H9 (cell line): ENCODE data around the gene PRUNE2. TPM values are rescaled to one million over a fixed set of nuclear protein-coding genes. Genes with fewer than 3 reads are reported as not detected.
A peak's percentile ranks its signal among the peaks of the same experiment; 100 is the strongest.

Experiments used
- DNase-seq: peaks from one replicate; pipeline ENCODE4 v3.0.0-alpha.2; 2017
- H2AFZ ChIP-seq: one replicate; pipeline ENCODE4 v1.6.1; 2013; ENCODE audit warnings: mild to moderate bottlenecking, low read length, control low read depth, moderate library complexity
- H2AK5ac ChIP-seq: 2 replicates; pipeline ENCODE4 v1.6.1; 2013; ENCODE audit warnings: low read length, control low read depth, mixed read lengths; ENCODE audit not compliant: insufficient read length
- H2BK120ac ChIP-seq: one replicate; pipeline ENCODE4 v1.6.1; 2013; ENCODE audit warnings: low read depth, mild to moderate bottlenecking, low read length, control low read depth, inconsistent platforms; ENCODE audit not compliant: poor library complexity, severe bottlenecking
- H2BK12ac ChIP-seq: 2 replicates; pipeline ENCODE4 v1.6.1; 2013; ENCODE audit warnings: low read length, control low read depth, mixed read lengths, low read depth; ENCODE audit not compliant: insufficient read length
- H2BK15ac ChIP-seq: 2 replicates; pipeline ENCODE4 v1.6.1; 2013; ENCODE audit warnings: low read depth, low read length, control low read depth
- H2BK20ac ChIP-seq: one replicate; pipeline ENCODE4 v1.6.1; 2013; ENCODE audit warnings: low read depth, mild to moderate bottlenecking, low read length, control low read depth, inconsistent platforms; ENCODE audit not compliant: poor library complexity, severe bottlenecking
- H2BK5ac ChIP-seq: 2 replicates; pipeline ENCODE4 v1.6.1; 2013; ENCODE audit warnings: low read length, control low read depth, mixed read lengths; ENCODE audit not compliant: insufficient read length
- H3K14ac ChIP-seq: 2 replicates; pipeline ENCODE4 v1.6.1; 2013; ENCODE audit warnings: low read length, control low read depth; ENCODE audit not compliant: insufficient read depth
- H3K18ac ChIP-seq: 2 replicates; pipeline ENCODE4 v1.6.1; 2013; ENCODE audit warnings: low read depth, mild to moderate bottlenecking, mixed read lengths, low read length, control low read depth; ENCODE audit not compliant: insufficient read length
- H3K23ac ChIP-seq: 2 replicates; pipeline ENCODE4 v1.6.1; 2013; ENCODE audit warnings: low read length, control low read depth, mixed read lengths, low read depth; ENCODE audit not compliant: insufficient read length
- H3K23me2 ChIP-seq: 2 replicates; pipeline ENCODE4 v1.6.1; 2013; ENCODE audit warnings: low read depth, mild to moderate bottlenecking, mixed read lengths, low read length, control low read depth; ENCODE audit not compliant: insufficient read length, poor library complexity, severe bottlenecking
- H3K27ac ChIP-seq: 2 replicates; pipeline ENCODE4 v1.5.1; 2013; ENCODE audit warnings: low read length, control low read depth, mixed read lengths, low read depth; ENCODE audit not compliant: insufficient read length
- H3K27me3 ChIP-seq: 2 replicates; pipeline ENCODE4 v1.6.1; 2013; ENCODE audit warnings: low read length, control low read depth, inconsistent platforms; ENCODE audit not compliant: insufficient read depth
- H3K4ac ChIP-seq: 2 replicates; pipeline ENCODE4 v1.6.1; 2013; ENCODE audit warnings: low read depth, mild to moderate bottlenecking, control low read depth, inconsistent platforms, low read length, moderate library complexity
- H3K4me1 ChIP-seq: 2 replicates; pipeline ENCODE4 v1.6.1; 2013; ENCODE audit warnings: low read length, control low read depth, inconsistent platforms; ENCODE audit not compliant: insufficient read depth
- H3K4me2 ChIP-seq: 2 replicates; pipeline ENCODE4 v1.6.1; 2013; ENCODE audit warnings: low read length, control low read depth, mixed read lengths; ENCODE audit not compliant: insufficient read length, insufficient read depth
- H3K56ac ChIP-seq: 2 replicates; pipeline ENCODE4 v1.6.1; 2013; ENCODE audit warnings: low read depth, mild to moderate bottlenecking, mixed read lengths, low read length, control low read depth; ENCODE audit not compliant: insufficient read length
- H3K79me1 ChIP-seq: 2 replicates; pipeline ENCODE4 v1.6.1; 2013; ENCODE audit warnings: low read depth, mild to moderate bottlenecking, moderate library complexity, low read length, control low read depth, inconsistent platforms; ENCODE audit not compliant: insufficient read depth, poor library complexity, severe bottlenecking
- H3K79me2 ChIP-seq: 2 replicates; pipeline ENCODE4 v1.6.1; 2013; ENCODE audit warnings: low read length, control low read depth, inconsistent platforms; ENCODE audit not compliant: insufficient read depth
- H3K9ac ChIP-seq: 2 replicates; pipeline ENCODE4 v1.6.1; 2013; ENCODE audit warnings: low read length, control low read depth, mixed read lengths; ENCODE audit not compliant: insufficient read length; ENCODE audit errors: extremely low read depth
- H3K9me3 ChIP-seq: one replicate; pipeline ENCODE4 v1.6.1; 2013; ENCODE audit warnings: low read depth, low read length, inconsistent platforms; ENCODE audit not compliant: control insufficient read depth
- H3T11ph ChIP-seq: one replicate; pipeline ENCODE4 v1.6.1; 2013; ENCODE audit warnings: mild to moderate bottlenecking, low read length, control low read depth, inconsistent platforms
- H4K20me1 ChIP-seq: one replicate; pipeline ENCODE4 v1.6.1; 2013; ENCODE audit not compliant: control insufficient read depth, insufficient read length, insufficient read depth
- H4K5ac ChIP-seq: 2 replicates; pipeline ENCODE4 v1.6.1; 2013; ENCODE audit warnings: low read depth, mild to moderate bottlenecking, mixed read lengths, low read length, control low read depth; ENCODE audit not compliant: insufficient read length
- H4K8ac ChIP-seq: replicated peaks from 2 replicates; pipeline ENCODE4 v1.6.1; 2013; ENCODE audit warnings: low read length, control low read depth, mixed read lengths, low read depth; ENCODE audit not compliant: insufficient read length
- H4K91ac ChIP-seq: 2 replicates; pipeline ENCODE4 v1.6.1; 2013; ENCODE audit warnings: low read depth, mild to moderate bottlenecking, moderate library complexity, mixed read lengths, low read length, control low read depth; ENCODE audit not compliant: insufficient read length
- H3K27ac Mint-ChIP-seq, 3 experiments: 2 replicates in 2 of 3; 3 replicates in 1 of 3; pipeline ENCODE4 v1.8.0; 2020 to 2021; ENCODE audit warnings: mixed read lengths in 3 of 3, mild to moderate bottlenecking in 1 of 3, moderate library complexity in 1 of 3
- H3K27me3 Mint-ChIP-seq: 2 replicates; pipeline ENCODE4 v1.8.0; 2021; ENCODE audit warnings: low read depth, mild to moderate bottlenecking, moderate library complexity, mixed read lengths
- H3K36me3 Mint-ChIP-seq, 3 experiments: 2 replicates in 2 of 3; 3 replicates in 1 of 3; pipeline ENCODE4 v1.8.0; 2020 to 2021; ENCODE audit warnings: low read depth in 3 of 3, mixed read lengths in 3 of 3; ENCODE audit not compliant: insufficient read depth in 1 of 3
- H3K4me1 Mint-ChIP-seq, 2 experiments: 2 replicates each; pipeline ENCODE4 v1.8.0; 2020; ENCODE audit warnings: mixed read lengths in 2 of 2
- H3K4me3 Mint-ChIP-seq, 2 experiments: 2 replicates in 1 of 2; 3 replicates in 1 of 2; pipeline ENCODE4 v1.8.0; 2020 to 2021; ENCODE audit warnings: mild to moderate bottlenecking in 2 of 2, mixed read lengths in 2 of 2, moderate library complexity in 1 of 2
- H3K9me3 Mint-ChIP-seq, 2 experiments: 2 replicates in 1 of 2; 3 replicates in 1 of 2; pipeline ENCODE4 v1.8.0; 2020; ENCODE audit warnings: mild to moderate bottlenecking in 2 of 2, mixed read lengths in 2 of 2, moderate library complexity in 1 of 2
- CTCF ChIP-seq: fragments of 200-600 bp; sonication (generic); conservative IDR thresholded peaks from 3 replicates; pipeline ENCODE4 v1.8.0; 2021; ENCODE audit warnings: antibody characterized with exemption, mild to moderate bottlenecking
- WGBS: extraction: QIAGEN DNeasy Blood & Tissue Kit; methylation state at CpG from one replicate; pipeline ENCODE4 v1.1.7; 2013; ENCODE audit warnings: missing lambda C conversion rate, low lambda C conversion rate, mixed read lengths; ENCODE audit not compliant: insufficient read length; ENCODE audit errors: extremely low coverage; 5-methylcytosine and 5-hydroxymethylcytosine counted together
- total RNA-seq: library from RNA; stranded (reverse); gene quantifications from 2 replicates; pipeline ENCODE4 v1.2.1, GENCODE V29; 2021

The PRUNE2 gene
- total RNA-seq, 1 experiment from 2014 or later, result 12.1 TPM

GRCh38 chr9:76886318-76886717 is 19.6 kb downstream of the PRUNE2 start:
- no peak overlapping the region for H2BK12ac ChIP-seq
- no peak overlapping the region for H3K9ac ChIP-seq
- H3K27me3 ChIP-seq, result no peaks in the 10 kb centered on the region
- H2AK5ac ChIP-seq, result no peak overlapping the region
- no peaks in the 10 kb centered on the region for H3K9me3 ChIP-seq
- no peak overlapping the region for H2BK15ac ChIP-seq
- Mint-ChIP-seq H3K27ac (peak overlapping the region in 2 of 3 experiments; percentile 18 to 71; a peak in 2 of 7 replicates), H3K27me3 (peaks cover 2% of the 10 kb centered on the region; the same call in 1 of the 2 replicates), H3K4me1 (peaks cover 40 to 53% of the 10 kb centered on the region in 2 experiments), H3K9me3 (no peaks in the 10 kb centered on the region; a peak in 1 of 5 replicates), H3K36me3 (peaks cover 0 to 5% (median 4%) of the 10 kb centered on the region in 3 experiments; a peak in 4 of 7 replicates), H3K4me3 (no peak overlapping the region)
- H2BK5ac ChIP-seq, result no peak overlapping the region
- no peak overlapping the region for H3K23ac ChIP-seq
- no peak overlapping the region for H4K8ac ChIP-seq
- no peak overlapping the region for H2AFZ ChIP-seq
- no peak overlapping the region for H3K27ac ChIP-seq
- no peak for DNase-seq
- H2BK20ac ChIP-seq, result no peak overlapping the region
- no peak overlapping the region for H3K14ac ChIP-seq
- H3K79me1 ChIP-seq, result no peaks in the 10 kb centered on the region
- peaks cover 20% of the 10 kb centered on the region for H3K4me1 ChIP-seq
- H4K91ac ChIP-seq, result no peak overlapping the region
- H3K23me2 ChIP-seq, result no peaks in the 10 kb centered on the region
- TF ChIP-seq CTCF, result no peak
- no CpG with 5 or more reads among the region's 3 CpGs for WGBS
- no peak overlapping the region for H3K56ac ChIP-seq
- no peak overlapping the region for H3K4ac ChIP-seq
- no peaks in the 10 kb centered on the region for H4K20me1 ChIP-seq
- H2BK120ac ChIP-seq, result no peak overlapping the region
- no peak overlapping the region for H3T11ph ChIP-seq
- H3K79me2 ChIP-seq, result no peaks in the 10 kb centered on the region
- H3K18ac ChIP-seq, result no peak overlapping the region
- H3K4me2 ChIP-seq, result no peak overlapping the region
- H4K5ac ChIP-seq, result no peak overlapping the region
